Cortex of kidney (tissue), 1 donor: ENCODE data around the gene ADPRHL1.

Experiments used
- DNase-seq: peaks from one replicate; lab custom pipeline; 2025; lab: John Stamatoyannopoulos, UW

The ADPRHL1 gene

DNA sequence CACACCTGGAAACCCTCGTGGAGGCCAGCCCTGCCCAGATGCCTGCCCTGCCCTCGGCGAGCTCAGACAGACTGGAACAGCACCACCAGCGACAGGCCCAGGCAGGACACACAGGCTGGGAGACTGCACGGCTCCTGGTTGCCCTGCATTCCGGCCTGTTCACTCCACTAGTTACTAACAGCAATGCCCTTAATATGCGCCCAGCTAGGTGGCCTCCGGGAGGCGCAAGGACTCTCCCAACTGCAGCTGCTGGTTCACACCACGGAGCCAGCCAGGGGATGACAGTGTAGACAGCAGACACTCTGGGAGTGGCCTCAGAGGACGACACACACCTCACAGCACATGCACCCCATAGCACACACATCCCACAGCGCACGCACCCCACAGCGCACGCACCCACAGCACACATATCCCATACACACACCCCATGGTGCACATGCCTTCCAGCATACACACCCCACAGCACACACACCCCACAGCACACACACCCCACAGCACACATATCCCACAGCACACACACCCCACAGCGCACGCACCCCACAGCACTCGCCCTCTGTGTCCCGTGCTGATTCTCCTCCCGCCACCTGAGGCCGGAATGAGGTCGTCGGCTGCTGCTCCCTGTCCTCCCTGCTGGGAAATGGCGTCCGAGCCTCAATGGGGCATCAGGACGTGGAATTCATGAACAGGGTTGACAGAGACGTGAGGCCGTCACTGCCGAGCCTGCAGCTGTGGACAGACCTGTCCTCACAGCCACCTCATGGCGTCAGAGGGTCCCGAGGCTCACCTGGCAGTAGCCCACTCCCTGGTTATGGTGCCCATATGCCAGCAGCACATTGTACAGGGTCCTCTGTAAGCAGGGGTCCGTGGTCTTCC, 103.0 kb downstream of the ADPRHL1 start:
- no peak for DNase-seq
